Spleen (tissue), 11 donors: ENCODE data around the gene ATP5ME. TPM values are rescaled to one million over a fixed set of nuclear protein-coding genes. Genes with fewer than 3 reads are reported as not detected.
"Not testable (repeated sequence)": the region's sequence is repeated elsewhere in the genome, so short reads cannot be mapped to it uniquely, and the experiment has no call there.

Experiments used
- DNase-seq: peaks from one replicate; pipeline ENCODE4 v3.0.0-alpha.2; 2020
- H3K27ac ChIP-seq, 8 donors: fragments of 200-600 bp; sonication (generic) in 7 of 8; 1 replicate in 4 of 8; 2 replicates in 4 of 8; pipeline versions ENCODE4 v1.5.0 to v1.8.0; 2016 to 2021; ENCODE audit warnings: inconsistent platforms in 4 of 8, mild to moderate bottlenecking in 4 of 8, moderate library complexity in 1 of 8
- H3K27me3 ChIP-seq, 7 donors: fragments of 200-600 bp; sonication (generic) in 6 of 7; replicated peaks in 1 of 7; 1 replicate in 4 of 7; 2 replicates in 3 of 7; pipeline versions ENCODE4 v1.5.0 to v1.8.0; 2016 to 2021; ENCODE audit warnings: inconsistent platforms in 3 of 7, mild to moderate bottlenecking in 1 of 7
- H3K36me3 ChIP-seq, 6 donors: fragments of 200-600 bp; sonication (generic) in 5 of 6; 1 replicate in 4 of 6; 2 replicates in 2 of 6; pipeline versions ENCODE4 v1.5.0 to v1.8.0; 2016 to 2021; ENCODE audit warnings: inconsistent platforms in 2 of 6
- H3K4me1 ChIP-seq, 6 donors: fragments of 200-600 bp; sonication (generic) in 5 of 6; 1 replicate in 3 of 6; 2 replicates in 3 of 6; pipeline versions ENCODE4 v1.5.0 to v1.8.0; 2016 to 2021; ENCODE audit warnings: inconsistent platforms in 3 of 6
- H3K4me3 ChIP-seq, 8 donors: fragments of 200-600 bp; sonication (generic) in 7 of 8; 1 replicate in 4 of 8; 2 replicates in 4 of 8; pipeline versions ENCODE4 v1.5.0 to v1.8.0; 2016 to 2021; ENCODE audit warnings: inconsistent platforms in 4 of 8, mild to moderate bottlenecking in 4 of 8, moderate library complexity in 2 of 8
- H3K9me3 ChIP-seq, 8 donors: fragments of 200-600 bp; sonication (generic) in 7 of 8; 1 replicate in 4 of 8; 2 replicates in 4 of 8; pipeline versions ENCODE4 v1.5.0 to v1.8.0; 2016 to 2021; ENCODE audit warnings: inconsistent platforms in 4 of 8
- POLR2A ChIP-seq, 3 donors: fragments of 450-650 bp; IDR thresholded peaks; one replicate each; pipeline ENCODE4 v1.5.1; 2017; ENCODE audit warnings: antibody characterized with exemption in 3 of 3, mild to moderate bottlenecking in 1 of 3
- POLR2AphosphoS5 ChIP-seq, 3 donors: sonication (generic); formaldehyde crosslinking; IDR thresholded peaks; one replicate each; pipeline ENCODE4 v1.5.1; 2017; ENCODE audit warnings: antibody characterized with exemption in 3 of 3
- whole genome bisulfite sequencing, 5 donors: extraction: QIAGEN DNeasy Blood & Tissue Kit in 3 of 5; methylation state at CpG; one replicate each; pipeline versions ENCODE4 v1.1.5 to v1.1.7; 2013 to 2018; 5-methylcytosine and 5-hydroxymethylcytosine counted together
- intact Hi-C: fragments of 100-400 bp; cut with DNase I; formaldehyde crosslinking; loops from one replicate; pipeline ENCODE4 v1.15.0; 2023; ENCODE audit warnings: low total_unique reads
- polyA plus RNA-seq, 3 donors: library from polyadenylated mRNA; stranded (reverse); fragments of 200-250 nt; gene quantifications; one replicate each; pipeline ENCODE4 v1.2.1, GENCODE V29; 2013
- total RNA-seq, 7 donors: library from RNA; depleted of rRNA in 3 of 7; stranded (reverse); fragments of >200 nt in 3 of 7; fragmentation: NEBNext Ultra II Directional in 4 of 7; extraction: Animal tissue kit (Norgen Biotek cat#: 25700) in 4 of 7; gene quantifications; one replicate each; pipeline versions ENCODE4 v1.1.0 to v1.2.1, GENCODE V29; 2016 to 2021
- TF ChIP-seq, protein P1 (sequence below), 11 experiments: fragments of 200-600 bp in 7 of 11; fragments of 450-650 bp in 4 of 11; sonication (generic) in 4 of 11; IDR thresholded peaks in 8 of 11; conservative IDR thresholded peaks in 3 of 11; 1 replicate in 7 of 11; 2 replicates in 4 of 11; pipeline versions ENCODE4 v1.4.0 to v1.8.0; 2016 to 2021; ENCODE audit warnings: antibody characterized with exemption in 11 of 11, inconsistent platforms in 4 of 11, mild to moderate bottlenecking in 1 of 11
- donor health status: healthy with polysubstance abuse.
- donor health status: DM: no; HTN: no; CAD: no; lungs with moderate emphysema.
- donor health status: DM: no; HTN: no; CAD: no.
- donor health status: Bipolar disorder and iron deficiency.
- donor health status: healthy.
- donor health status: DM: no; HTN: no; CAD: no.
- donor health status: DM: yes; HTN: yes; CAD: no.

ATP5ME gene
- total and polyA plus RNA-seq, 10 donors: 51.7 to 497 (median 169) TPM

DNA sequence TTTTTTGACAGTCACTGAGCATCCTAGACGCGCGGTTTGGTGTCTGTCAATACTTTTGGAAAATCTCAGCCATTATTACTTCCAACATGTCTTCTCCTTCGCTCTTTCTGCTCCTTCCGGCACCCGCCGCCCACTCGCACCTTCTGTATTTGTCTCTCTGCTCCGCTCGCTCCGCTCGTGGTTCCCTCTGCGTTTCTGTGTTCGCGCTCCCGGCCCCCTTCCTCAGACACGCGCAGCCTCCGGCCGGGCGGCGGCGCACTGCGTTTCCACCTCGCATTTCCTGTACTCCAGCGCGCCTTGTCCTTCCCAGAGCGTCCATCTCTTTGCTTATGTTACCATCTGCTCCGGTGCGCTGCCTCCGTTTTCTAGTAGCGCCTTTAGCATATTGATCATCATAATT, 27.6 kb downstream of the ATP5ME start:
- peak; percentile 41 for DNase-seq
- no peaks in the 10 kb centered on the region for H3K36me3 ChIP-seq
- TF ChIP-seq POLR2A (IDR thresholded peaks at IDR 0.05) (no peak), POLR2AphosphoS5 (IDR thresholded peaks at IDR 0.05) (peak in 1 of 3 donors; percentile 24)
- TF ChIP-seq, protein P1, sequence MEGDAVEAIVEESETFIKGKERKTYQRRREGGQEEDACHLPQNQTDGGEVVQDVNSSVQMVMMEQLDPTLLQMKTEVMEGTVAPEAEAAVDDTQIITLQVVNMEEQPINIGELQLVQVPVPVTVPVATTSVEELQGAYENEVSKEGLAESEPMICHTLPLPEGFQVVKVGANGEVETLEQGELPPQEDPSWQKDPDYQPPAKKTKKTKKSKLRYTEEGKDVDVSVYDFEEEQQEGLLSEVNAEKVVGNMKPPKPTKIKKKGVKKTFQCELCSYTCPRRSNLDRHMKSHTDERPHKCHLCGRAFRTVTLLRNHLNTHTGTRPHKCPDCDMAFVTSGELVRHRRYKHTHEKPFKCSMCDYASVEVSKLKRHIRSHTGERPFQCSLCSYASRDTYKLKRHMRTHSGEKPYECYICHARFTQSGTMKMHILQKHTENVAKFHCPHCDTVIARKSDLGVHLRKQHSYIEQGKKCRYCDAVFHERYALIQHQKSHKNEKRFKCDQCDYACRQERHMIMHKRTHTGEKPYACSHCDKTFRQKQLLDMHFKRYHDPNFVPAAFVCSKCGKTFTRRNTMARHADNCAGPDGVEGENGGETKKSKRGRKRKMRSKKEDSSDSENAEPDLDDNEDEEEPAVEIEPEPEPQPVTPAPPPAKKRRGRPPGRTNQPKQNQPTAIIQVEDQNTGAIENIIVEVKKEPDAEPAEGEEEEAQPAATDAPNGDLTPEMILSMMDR (IDR thresholded peaks at IDR 0.05 in 8 of 11, conservative IDR thresholded peaks at IDR 0.05 in 3 of 11): no peak

DNA sequence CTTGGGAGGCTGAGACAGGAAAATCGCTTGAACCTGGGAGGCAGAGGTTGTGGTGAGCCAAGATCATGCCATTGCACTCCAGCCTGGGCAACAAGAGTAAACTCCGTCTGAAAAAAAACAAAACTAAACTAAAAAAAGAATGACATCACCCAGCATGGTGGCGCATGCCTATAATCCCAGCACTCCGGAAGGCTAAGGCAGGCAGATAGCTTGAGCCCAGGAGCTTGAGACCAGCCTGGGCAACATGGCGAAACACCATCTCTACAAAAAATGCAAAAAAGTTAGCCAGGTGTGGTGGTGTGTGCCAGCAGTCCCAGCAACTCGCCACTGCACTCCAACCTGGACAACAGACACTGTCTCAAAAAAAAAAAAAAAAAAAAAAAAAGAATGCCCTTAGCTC, 31.7 kb downstream of the ATP5ME start:
- H3K9me3 ChIP-seq: peaks cover 0 to 37% (median 19%) of the 10 kb centered on the region in 8 donors
- DNase-seq, H3K4me3 ChIP-seq, H3K36me3 ChIP-seq, H3K4me1 ChIP-seq, H3K27ac ChIP-seq, intact Hi-C loops: not testable (repeated sequence)
- peaks cover 0 to 43% (median 0%) of the 10 kb centered on the region in 7 donors for H3K27me3 ChIP-seq
- 86 to 90% (median 87%) methylated on average over 6 of the region's 6 CpGs for WGBS, 5 donors

More for the DNA sequence above, 27.6 kb downstream of the ATP5ME start:
- Histone ChIP-seq H3K9me3 (peaks cover 0 to 33% (median 17%) of the 10 kb centered on the region in 8 donors), H3K4me3 (peak overlapping the region in 1 of 8 donors; percentile 36), H3K27me3 (peaks cover 0 to 62% (median 17%) of the 10 kb centered on the region in 7 donors), H3K27ac (no peak overlapping the region), H3K4me1 (no peaks in the 10 kb centered on the region)
- WGBS, 5 donors: 60 to 81% (median 69%) methylated on average over 32 of the region's 32 CpGs
- intact Hi-C loops: no loop called here

DNA sequence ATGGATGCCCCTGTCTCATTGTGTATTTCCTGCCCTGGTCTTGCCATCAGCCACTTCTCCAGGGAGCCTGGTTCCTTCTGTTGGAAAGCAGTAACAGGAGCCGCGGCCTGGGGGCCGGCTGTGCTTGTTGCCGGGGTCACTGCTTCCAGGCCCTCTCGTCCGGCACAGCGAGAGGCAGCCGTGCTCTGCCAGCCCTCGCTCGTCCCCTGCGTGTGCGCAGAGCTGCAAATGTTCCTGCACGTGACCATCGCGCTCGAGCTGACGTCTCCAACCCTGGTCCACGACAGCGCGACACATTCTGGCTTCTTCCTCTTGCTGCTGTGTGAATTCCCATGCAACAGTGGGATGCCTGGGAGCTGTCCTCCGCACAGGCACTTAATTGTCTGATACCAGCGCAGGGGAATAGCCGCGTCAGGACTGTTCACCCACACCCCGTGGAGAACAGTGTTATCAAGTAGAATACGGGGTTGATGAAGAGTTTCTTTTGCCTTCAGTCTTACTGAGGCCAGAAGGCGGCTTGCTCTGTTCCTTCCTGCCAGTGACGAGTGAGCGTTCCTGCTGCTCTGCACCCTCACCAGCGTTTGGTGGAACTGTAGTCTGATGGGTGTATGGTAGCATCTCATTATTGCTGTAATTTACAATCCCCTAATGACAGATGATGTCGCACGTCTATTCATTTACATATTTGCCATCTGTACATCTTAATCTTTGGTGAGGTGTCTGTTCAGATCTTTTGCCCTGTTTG, 36.4 kb downstream of the ATP5ME start:
- Histone ChIP-seq H3K9me3 (peaks cover 0 to 23% (median 12%) of the 10 kb centered on the region in 8 donors), H3K27me3 (peaks cover 0 to 47% (median 0%) of the 10 kb centered on the region in 7 donors), H3K4me1 (no peaks in the 10 kb centered on the region), H3K36me3 (no peaks in the 10 kb centered on the region), H3K4me3 (no peak overlapping the region), H3K27ac (no peak overlapping the region)
- WGBS, 5 donors: 70 to 80% (median 74%) methylated on average over 19 to 32 of the region's 32 CpGs
- peak; percentile 62 for DNase-seq
- TF ChIP-seq POLR2A (IDR thresholded peaks at IDR 0.05) (no peak), POLR2AphosphoS5 (IDR thresholded peaks at IDR 0.05) (no peak)
- TF ChIP-seq, protein P1 (IDR thresholded peaks at IDR 0.05 in 8 of 11, conservative IDR thresholded peaks at IDR 0.05 in 3 of 11): no peak
- intact Hi-C loops: no loop called here

DNA sequence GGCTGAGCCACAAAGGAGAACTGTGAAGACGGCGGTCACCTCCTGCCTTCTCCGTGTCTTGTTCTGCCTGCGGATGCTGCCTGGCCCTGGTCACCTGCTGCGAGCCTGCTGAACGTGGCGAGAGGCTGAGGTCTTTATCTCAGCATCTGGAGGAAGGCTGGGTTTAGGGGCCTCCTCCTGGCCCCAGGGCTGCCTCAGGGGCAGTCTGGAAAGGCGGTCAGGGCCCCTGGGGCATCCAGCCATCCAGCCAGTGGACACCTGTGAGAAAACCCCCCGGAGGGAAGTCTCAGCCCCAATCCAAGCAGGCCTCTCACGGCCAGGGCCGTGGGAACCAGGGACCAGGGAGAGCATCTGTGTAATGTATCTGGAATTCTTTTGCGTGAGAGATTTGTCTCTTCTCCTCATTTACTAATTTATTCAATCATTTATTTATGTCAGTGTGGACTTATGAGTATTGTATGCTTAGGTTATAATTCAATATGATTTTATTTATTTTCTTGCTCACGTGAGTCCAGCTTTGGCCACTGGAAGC, 37.4 kb downstream of the ATP5ME start:
- 79 to 86% (median 81%) methylated on average over 12 to 13 of the region's 13 CpGs for WGBS, 5 donors
- Histone ChIP-seq H3K4me1 (no peaks in the 10 kb centered on the region), H3K27ac (no peak overlapping the region), H3K9me3 (peaks cover 0 to 22% (median 5%) of the 10 kb centered on the region in 8 donors), H3K27me3 (peaks cover 0 to 41% (median 0%) of the 10 kb centered on the region in 7 donors), H3K4me3 (no peak overlapping the region), H3K36me3 (no peaks in the 10 kb centered on the region)
- TF ChIP-seq POLR2A (IDR thresholded peaks at IDR 0.05) (no peak), POLR2AphosphoS5 (IDR thresholded peaks at IDR 0.05) (no peak)
- TF ChIP-seq, protein P1 (IDR thresholded peaks at IDR 0.05 in 8 of 11, conservative IDR thresholded peaks at IDR 0.05 in 3 of 11): no peak
- DNase-seq: no peak
- intact Hi-C loops: no loop called here
